Transverse colon (tissue), 4 donors: ENCODE measurements around the gene ADNP. TPM values are rescaled to one million over a fixed set of nuclear protein-coding genes. Genes with fewer than 3 reads are reported as not detected.

Experiments used
- DNase-seq: peaks from one replicate; pipeline ENCODE4 v3.0.0-alpha.2; 2019
- H3K27ac ChIP-seq, 4 donors: fragments of 200-600 bp; sonication (generic); 2 replicates each; pipeline ENCODE4 v1.5.1; 2016 to 2018; ENCODE audit warnings: inconsistent platforms in 4 of 4
- H3K27me3 ChIP-seq: fragments of 200-600 bp; sonication (generic); 2 replicates; pipeline ENCODE4 v1.5.1; 2017; ENCODE audit warnings: inconsistent platforms
- H3K36me3 ChIP-seq, 4 donors: fragments of 200-600 bp; sonication (generic); 2 replicates each; pipeline ENCODE4 v1.5.1; 2017 to 2019; ENCODE audit warnings: inconsistent platforms in 4 of 4
- H3K4me1 ChIP-seq, 4 donors: fragments of 200-600 bp; sonication (generic); 2 replicates each; pipeline ENCODE4 v1.5.1; 2017 to 2020; ENCODE audit warnings: inconsistent platforms in 4 of 4
- H3K4me3 ChIP-seq, 4 donors: fragments of 200-600 bp; sonication (generic); 1 replicate in 1 of 4; 2 replicates in 3 of 4; pipeline versions ENCODE4 v1.5.1 to v1.6.1; 2017 to 2019; ENCODE audit warnings: inconsistent platforms in 4 of 4
- H3K9me3 ChIP-seq, 2 donors: fragments of 200-600 bp; sonication (generic); 2 replicates each; pipeline ENCODE4 v1.5.1; 2017 to 2019; ENCODE audit warnings: inconsistent platforms in 2 of 2
- EP300 ChIP-seq: sonication (generic); formaldehyde crosslinking; IDR thresholded peaks from one replicate; pipeline ENCODE4 v1.6.1; 2017; ENCODE audit warnings: antibody characterized with exemption, low read depth
- POLR2A ChIP-seq: fragments of 450-650 bp; IDR thresholded peaks from one replicate; pipeline ENCODE4 v1.6.1; 2016; ENCODE audit warnings: antibody characterized with exemption, mild to moderate bottlenecking, moderate library complexity
- POLR2AphosphoS5 ChIP-seq, 3 donors: sonication (generic); formaldehyde crosslinking; IDR thresholded peaks; one replicate each; pipeline ENCODE4 v1.6.1; 2016; ENCODE audit warnings: antibody characterized with exemption in 3 of 3
- WGBS, 2 donors: methylation state at CpG; one replicate each; pipeline ENCODE4 v1.1.5; 2018; ENCODE audit warnings: low coverage in 1 of 2; 5-methylcytosine and 5-hydroxymethylcytosine counted together
- in situ Hi-C, 4 donors: fragments of 200-750 bp; cut with MboI; loops; one replicate each; pipeline versions ENCODE4 v1.15.0 to v1.15.1; 2017; ENCODE audit warnings: low sequenced_read_pairs in 3 of 4, low pct_ligation_motif_present in 1 of 4, low pct_unique_long_range_greater_than_20kb in 1 of 4
- intact Hi-C: fragments of 100-400 bp; cut with DNase I; formaldehyde crosslinking; loops from one replicate; pipeline ENCODE4 v1.15.1; 2023; ENCODE audit warnings: low total_unique reads
- total RNA-seq, 4 donors: library from RNA; depleted of rRNA; stranded (reverse); fragments of >200 nt; gene quantifications; one replicate each; pipeline ENCODE4 v1.1.0, GENCODE V29; 2016
- TF ChIP-seq, protein P1 (sequence below), 5 experiments: fragments of 200-600 bp in 3 of 5; fragments of 450-650 bp in 2 of 5; sonication (generic) in 3 of 5; IDR thresholded peaks; 1 replicate in 2 of 5; 2 replicates in 3 of 5; pipeline ENCODE4 v1.5.1; 2016 to 2017; ENCODE audit warnings: antibody characterized with exemption in 5 of 5, inconsistent platforms in 3 of 5, mild to moderate bottlenecking in 2 of 5, moderate library complexity in 1 of 5

Gene ADNP
- total RNA-seq, 4 donors from 2014 or later: 34.8 to 65.7 (median 42.5) TPM

DNA sequence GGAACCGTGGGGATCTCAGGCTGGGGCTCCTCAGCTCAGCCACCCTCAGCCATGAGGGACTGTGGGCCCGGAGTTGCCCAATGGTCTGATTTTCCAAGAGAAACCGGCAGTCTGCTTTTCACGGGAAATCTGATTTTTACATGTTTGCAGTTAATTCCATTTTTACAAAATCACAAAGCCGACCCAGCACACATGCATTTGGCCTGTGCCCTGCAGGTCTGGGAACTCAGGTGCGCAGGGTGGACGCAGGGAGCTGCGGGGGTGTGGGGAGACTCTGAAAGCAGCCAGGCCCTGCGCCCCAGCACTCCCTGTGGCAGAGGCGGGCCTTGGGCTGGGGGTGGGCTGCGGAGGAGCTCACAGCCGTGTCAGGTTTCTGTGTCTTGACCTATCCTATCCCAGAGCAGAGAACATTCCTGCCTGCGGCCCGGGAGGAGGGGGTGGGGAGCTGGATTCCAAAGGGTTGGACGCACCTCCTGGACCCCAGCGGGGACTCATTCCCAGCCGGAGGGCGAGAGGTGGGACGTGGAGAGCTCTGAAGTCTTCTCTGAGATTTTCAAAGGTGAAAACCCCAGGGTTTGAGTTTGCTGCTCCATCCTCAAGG, 60.6 kb downstream of the ADNP start:
- H3K4me3 ChIP-seq: no peak overlapping the region
- TF ChIP-seq POLR2A (no peak), POLR2AphosphoS5 (IDR thresholded peaks at IDR 0.05) (no peak), EP300 (no peak)
- TF ChIP-seq, protein P1, sequence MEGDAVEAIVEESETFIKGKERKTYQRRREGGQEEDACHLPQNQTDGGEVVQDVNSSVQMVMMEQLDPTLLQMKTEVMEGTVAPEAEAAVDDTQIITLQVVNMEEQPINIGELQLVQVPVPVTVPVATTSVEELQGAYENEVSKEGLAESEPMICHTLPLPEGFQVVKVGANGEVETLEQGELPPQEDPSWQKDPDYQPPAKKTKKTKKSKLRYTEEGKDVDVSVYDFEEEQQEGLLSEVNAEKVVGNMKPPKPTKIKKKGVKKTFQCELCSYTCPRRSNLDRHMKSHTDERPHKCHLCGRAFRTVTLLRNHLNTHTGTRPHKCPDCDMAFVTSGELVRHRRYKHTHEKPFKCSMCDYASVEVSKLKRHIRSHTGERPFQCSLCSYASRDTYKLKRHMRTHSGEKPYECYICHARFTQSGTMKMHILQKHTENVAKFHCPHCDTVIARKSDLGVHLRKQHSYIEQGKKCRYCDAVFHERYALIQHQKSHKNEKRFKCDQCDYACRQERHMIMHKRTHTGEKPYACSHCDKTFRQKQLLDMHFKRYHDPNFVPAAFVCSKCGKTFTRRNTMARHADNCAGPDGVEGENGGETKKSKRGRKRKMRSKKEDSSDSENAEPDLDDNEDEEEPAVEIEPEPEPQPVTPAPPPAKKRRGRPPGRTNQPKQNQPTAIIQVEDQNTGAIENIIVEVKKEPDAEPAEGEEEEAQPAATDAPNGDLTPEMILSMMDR (IDR thresholded peaks at IDR 0.05): no peak
- in situ Hi-C loops (no loop called here), intact Hi-C loops (no loop called here)
- no peak for DNase-seq
- no peaks in the 10 kb centered on the region for H3K4me1 ChIP-seq
- no peaks in the 10 kb centered on the region for H3K9me3 ChIP-seq
- WGBS, 2 donors: 80 to 88% methylated on average over 6 to 19 of the region's 19 CpGs
- no peaks in the 10 kb centered on the region for H3K27me3 ChIP-seq
- no peak overlapping the region for H3K27ac ChIP-seq
- H3K36me3 ChIP-seq: no peaks in the 10 kb centered on the region

DNA sequence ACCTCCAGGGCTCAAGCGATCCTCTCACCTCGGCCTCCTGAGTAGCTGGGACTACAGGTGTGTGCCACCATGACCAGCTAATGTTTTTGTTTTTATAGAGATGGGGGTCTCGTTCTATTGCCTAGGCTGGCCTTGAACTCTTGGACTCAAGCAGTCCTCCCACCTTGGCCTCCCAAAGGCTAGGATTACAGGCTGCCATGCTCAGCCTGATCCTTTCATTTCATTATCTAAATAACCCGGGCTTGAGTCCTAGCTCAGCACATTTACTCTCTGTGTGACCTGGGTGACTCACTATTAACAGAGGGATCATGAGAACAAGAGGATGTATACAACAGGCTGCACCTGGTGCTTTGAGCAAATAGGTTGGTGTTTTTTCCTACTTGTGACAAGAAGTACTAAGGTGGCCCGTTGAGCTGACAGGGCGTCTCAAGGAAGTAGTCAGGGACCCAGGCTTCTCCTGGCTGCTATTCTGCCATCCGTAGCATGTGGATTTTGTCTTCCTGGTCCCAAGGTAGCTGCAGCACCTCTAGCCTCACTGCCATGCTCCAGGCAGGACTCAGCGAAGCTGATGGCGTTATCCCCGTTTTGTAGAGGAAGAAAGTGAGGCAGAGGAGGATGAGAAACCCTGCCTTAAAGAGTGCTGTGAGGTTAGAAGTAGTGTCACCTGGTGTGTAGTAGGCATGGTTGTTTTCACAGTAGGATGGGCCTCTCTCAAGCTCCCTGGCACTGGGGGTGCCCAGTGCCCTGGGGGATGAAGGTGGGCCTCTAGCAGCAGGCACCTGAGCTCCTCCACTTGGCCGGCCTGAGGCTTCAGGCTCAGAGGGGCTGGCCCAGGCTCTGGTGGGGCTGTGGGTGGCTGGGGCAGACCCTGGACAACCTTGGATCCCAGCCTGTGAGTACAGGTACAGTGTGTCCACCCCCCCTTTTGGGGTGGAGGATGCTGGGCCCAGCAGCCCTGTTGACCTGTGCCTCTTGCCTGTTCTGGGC, 62.4 kb downstream of the ADNP start:
- 76 to 81% methylated on average over 3 to 11 of the region's 11 CpGs for whole genome bisulfite sequencing, 2 donors
- peak overlapping the region in 1 of 4 donors; percentile 0 for H3K27ac ChIP-seq
- H3K36me3 ChIP-seq: no peaks in the 10 kb centered on the region
- no peaks in the 10 kb centered on the region for H3K27me3 ChIP-seq
- TF ChIP-seq POLR2AphosphoS5 (IDR thresholded peaks at IDR 0.05) (no peak), EP300 (no peak), POLR2A (no peak)
- TF ChIP-seq, protein P1 (IDR thresholded peaks at IDR 0.05): no peak
- H3K9me3 ChIP-seq: no peaks in the 10 kb centered on the region
- DNase-seq: no peak
- in situ Hi-C loops (no loop called here), intact Hi-C loops (no loop called here)
- no peak overlapping the region for H3K4me3 ChIP-seq
- no peaks in the 10 kb centered on the region for H3K4me1 ChIP-seq

DNA sequence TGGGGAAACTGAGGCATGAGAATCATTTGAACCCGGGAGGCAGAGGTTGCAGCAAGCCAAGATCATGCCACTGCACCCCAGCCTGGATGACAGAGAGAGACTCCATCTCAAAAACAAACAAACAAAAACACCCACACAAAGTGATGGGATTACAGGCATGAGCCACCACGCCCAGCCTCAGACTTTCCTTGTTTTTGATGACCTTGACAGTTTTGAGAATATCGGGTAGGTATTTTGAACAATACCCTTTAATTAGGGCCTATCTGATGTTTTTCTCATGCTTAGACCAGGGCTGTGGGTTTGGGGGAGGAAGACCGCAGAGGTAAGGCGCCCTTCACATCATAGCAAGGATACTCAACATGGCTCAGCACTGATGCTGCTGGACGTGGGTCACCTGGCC, 63.4 kb downstream of the ADNP start:
- WGBS, 2 donors: 90 to 100% methylated on average over 1 to 6 of the region's 6 CpGs
- Histone ChIP-seq H3K27ac (no peak overlapping the region), H3K36me3 (no peaks in the 10 kb centered on the region), H3K4me1 (no peaks in the 10 kb centered on the region), H3K4me3 (no peak overlapping the region), H3K27me3 (no peaks in the 10 kb centered on the region), H3K9me3 (no peaks in the 10 kb centered on the region)
- intact Hi-C loops (no loop called here), in situ Hi-C loops (no loop called here)
- TF ChIP-seq, protein P1 (IDR thresholded peaks at IDR 0.05): no peak
- TF ChIP-seq EP300 (no peak), POLR2A (no peak), POLR2AphosphoS5 (IDR thresholded peaks at IDR 0.05) (no peak)
- DNase-seq: no peak

DNA sequence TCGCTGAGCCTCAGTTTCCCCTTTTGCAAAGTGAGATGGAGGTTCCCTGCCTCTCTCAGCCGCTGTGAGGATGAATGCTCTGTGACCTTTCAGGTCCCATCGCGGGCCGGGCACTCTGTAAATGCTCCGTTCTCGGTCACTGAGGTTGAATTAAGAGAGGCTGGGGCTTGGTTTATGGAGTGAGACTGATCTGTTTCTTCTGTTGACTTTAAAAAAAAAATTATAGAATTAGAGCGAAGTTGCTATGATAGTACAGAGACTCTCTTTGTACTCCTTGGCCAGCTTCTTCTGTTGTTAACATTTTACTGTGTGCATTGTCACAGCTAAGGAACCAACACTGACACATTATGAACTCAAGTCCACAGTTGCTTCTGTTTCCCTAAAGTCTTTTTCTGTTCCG, 64.4 kb downstream of the ADNP start:
- Histone ChIP-seq H3K36me3 (no peaks in the 10 kb centered on the region), H3K27ac (no peak overlapping the region), H3K27me3 (no peaks in the 10 kb centered on the region), H3K4me3 (no peak overlapping the region), H3K4me1 (no peaks in the 10 kb centered on the region), H3K9me3 (no peaks in the 10 kb centered on the region)
- WGBS, 2 donors: 93 to 94% methylated on average over 9 of the region's 9 CpGs
- in situ Hi-C loops: no loop called here
- intact Hi-C loops: no loop called here
- DNase-seq: no peak
- TF ChIP-seq POLR2AphosphoS5 (IDR thresholded peaks at IDR 0.05) (no peak), POLR2A (no peak), EP300 (no peak)
- TF ChIP-seq, protein P1 (IDR thresholded peaks at IDR 0.05): no peak
